GM21723 (cell line): ENCODE data around the gene PLCB4.

Experiments
- ATAC-seq: cut with Tn5 transposase; IDR thresholded peaks from one replicate; pipeline ENCODE4 v1.9.1; 2021; ENCODE audit warnings: mild to moderate bottlenecking, moderate library complexity; ENCODE audit not compliant: unreplicated experiment

PLCB4 gene

DNA sequence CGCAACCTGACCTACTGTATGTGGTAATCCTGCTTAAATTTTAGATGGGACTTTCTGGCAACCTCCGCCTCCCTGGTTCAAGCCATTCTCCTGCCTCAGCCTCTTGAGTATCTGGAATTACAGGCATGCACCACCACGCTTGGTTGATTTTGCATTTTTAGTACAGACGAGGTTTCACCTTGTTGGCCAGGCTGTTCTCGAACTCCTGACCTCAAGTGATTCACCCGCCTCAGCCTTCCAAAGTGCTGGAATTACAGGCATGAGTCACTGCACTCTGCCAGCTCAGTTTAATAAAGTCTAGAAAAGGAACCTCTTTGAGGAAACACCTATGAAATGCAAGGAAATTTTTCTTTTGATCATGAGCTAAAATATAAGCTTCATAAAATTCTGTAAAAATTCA is 9.0 kb upstream of the PLCB4 start:
- ATAC-seq = no peak

DNA sequence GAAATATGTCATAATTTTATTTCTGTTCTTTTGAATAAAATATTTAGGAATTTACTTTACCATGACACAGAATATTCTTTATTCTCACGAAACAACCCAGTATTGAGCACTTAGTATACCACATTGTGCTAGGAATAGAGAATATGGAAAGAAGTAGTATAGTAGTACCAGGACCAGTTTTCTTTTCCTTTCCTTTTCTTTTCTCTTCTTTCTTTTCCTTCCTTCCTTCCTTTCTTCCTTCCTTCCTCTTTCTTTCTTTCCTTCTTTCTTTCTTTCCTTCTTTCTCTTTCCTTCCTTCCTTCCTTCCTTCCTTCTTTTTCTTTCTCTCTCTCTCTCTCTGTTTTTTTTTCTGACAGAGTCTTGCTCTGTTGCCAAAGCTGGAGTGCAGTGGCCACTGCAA is 7.5 kb upstream of the PLCB4 start:
- no peak for ATAC-seq

DNA sequence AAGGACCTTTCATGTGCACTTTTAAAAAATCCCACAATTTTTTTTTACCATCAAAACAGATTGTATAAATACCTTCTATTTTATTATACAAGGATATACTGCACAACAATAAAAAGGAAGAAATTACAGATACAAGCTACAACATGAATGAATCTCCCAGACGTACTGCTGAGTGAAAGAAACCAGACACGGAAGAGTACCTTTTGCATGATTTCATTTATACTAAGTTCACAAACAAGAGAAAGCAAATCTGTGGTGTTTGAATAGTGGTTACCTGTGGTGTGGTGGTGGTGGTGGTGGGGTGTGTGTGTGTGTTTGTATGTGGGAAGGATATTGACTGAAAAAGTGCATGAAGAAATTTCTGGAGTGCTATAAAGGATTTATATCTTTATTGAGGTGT is 6.8 kb upstream of the PLCB4 start:
- ATAC-seq = no peak

DNA sequence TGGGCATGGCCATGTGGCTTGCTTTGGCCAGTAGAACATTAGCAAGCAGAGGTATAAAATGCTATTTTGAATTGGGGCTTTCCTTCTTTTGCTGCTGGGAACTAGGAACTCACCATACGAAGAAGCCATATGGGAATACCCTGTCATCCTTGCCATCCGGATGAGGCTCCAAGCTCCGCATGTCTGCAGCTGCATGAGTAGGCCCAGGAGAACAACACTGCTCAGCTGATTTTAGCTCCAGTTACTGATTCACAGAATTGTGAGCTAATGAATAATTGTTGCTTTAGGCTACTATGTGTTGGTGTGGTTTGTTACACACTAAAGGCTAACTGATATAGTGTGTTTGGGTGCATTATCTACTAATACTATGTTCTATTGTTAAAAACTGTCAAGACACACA is 2.7 kb upstream of the PLCB4 start:
- no peak for ATAC-seq

DNA sequence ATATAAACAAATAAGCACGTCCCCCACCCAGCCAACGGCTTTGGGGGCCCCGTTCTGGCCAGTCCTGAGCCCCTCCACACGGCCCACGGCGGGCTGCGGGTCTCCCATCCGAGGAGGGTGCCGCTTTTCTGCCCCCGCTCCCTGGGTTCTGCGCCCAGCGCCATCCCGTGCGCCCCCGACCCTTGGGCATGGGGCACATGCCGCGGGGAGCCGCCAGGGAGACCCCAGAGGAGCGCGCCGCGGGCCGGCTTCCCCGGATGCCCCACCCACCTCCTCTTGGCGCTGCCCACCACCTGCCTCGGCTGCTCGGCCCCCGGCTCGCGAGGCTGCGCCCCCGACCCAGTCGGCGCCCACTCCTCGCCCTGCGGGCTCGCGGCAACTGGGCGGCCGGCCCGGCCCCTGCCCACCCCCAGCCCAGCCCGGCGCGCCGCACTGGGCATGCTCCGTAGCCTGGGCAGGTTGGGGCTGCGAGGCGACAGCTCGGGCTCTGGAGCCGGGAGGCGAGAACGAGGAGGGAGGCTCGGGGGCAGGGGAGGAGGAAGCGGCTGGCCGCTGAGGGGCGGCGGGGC is 570 bp upstream of the PLCB4 start:
- no peak for ATAC-seq

DNA sequence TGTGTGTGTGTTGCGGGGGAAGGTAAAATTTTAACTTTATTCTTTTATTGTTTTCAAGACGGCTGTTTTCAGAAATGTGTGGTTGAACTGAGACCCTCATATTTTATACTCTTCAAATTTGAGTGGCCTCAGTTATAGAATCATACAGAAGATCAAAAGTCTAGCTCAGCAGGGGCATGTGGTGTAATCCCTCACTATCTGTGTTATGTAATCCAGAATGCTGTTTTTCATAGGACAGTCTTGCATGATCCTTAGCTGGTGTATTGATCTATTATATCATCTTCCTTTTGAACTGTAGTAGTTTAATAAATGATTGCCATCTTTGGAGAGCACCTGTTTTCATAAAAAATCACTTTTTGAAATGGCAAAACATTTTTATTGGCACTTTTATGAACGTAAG is 1.4 kb downstream of the PLCB4 start:
- no peak for ATAC-seq

DNA sequence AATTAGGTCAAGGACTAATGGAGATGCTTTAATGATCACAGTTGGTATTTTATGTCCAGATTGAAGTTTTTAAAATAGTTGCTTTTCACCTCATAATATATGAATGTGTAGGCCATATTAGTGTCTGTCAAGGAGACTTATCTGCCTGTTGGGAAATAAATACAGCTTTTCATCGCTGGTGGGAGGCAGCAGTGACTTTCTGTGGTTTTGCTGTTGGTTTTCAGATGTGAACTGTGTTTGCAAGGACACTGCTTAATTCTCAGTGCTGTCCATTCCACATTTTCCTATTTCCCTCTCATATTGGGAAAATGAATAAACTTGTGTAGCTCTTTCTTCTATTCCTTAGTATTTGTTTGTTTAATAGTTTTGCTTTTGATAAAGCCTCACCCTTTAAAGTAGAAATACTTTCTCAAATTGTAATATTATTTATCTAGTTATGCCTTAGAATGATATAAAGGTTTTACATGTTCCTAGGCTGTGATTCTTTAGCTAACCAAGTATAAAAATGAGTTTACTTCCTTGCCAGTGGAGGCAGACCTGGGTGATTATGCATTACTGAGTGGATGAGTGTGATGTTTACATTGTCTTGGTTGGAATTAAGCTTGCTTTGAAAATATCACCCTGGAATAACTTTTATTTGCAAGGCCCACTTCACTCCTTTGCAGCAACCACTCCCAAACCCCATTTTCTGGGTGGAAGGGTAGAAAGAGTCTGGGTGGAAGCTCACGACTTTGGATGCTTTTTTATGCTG is 3.3 kb downstream of the PLCB4 start:
- no peak for ATAC-seq

DNA sequence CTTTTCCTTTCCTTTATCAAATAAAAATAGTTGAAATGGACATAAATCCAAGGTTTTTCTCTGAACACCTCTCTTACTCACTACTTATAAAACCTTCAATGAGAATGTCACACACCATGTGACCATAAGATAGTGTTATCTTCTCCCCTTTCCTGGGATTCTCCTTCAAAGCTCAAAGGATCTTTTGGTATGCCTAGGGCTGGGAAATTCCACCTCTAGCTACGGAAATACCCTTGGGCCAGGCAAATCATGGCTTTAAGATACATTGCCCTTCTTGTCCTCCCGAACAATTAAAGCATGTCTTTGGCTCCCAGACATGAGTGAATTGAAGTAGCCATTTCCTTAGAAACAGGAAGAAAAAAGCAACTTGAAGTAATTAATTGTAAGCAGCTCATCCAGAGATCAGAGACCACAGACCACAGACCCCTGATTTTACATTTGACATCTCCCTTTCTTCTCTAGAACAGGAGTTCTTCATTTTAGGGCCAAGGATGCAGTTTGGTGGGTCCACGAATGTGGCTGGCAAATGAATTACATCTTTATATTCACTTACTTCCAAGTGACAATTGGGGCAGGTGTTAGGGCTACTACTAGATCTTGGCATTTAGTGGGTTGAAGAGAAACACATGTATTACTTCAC is 4.1 kb downstream of the PLCB4 start:
- ATAC-seq = no peak

DNA sequence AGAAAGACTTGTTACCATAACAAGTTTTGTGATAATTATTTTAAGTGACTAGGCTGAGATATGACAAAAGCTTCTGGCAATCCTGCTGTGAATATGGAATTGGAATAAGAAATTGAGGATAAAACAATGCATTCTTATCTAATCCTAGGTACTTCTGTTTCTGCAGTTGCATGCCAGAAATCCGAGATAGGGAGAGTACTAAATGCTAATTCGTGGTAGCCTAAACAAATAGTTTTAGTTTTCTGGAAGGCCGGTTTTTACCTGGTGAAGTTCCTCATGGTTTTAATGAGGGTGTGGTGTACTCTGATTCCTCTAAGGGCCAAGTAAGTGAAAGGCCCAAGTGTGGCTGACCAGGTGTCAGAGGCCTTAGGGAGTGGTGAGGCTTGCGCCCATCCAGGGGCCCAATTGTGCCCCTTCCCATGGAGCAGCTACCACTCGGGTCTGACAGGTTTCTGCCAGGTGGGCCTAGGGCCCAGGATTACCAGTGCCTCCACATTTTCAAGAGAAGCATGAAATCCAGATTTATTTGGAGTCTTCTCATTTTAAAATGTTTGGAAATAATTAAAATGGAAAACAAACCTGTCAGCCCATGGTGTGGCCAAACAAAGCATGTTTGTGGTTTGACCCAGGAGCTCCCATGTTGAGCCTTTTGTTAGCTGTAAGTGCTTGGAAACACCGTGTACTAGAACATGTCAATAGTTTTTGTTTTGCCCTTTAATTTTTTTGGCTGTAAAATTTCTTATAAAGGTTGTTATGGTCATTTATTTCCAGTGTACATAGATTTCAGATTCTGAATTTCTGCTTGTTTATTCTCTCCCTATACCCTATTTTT is 6.6 kb downstream of the PLCB4 start:
- no peak for ATAC-seq

DNA sequence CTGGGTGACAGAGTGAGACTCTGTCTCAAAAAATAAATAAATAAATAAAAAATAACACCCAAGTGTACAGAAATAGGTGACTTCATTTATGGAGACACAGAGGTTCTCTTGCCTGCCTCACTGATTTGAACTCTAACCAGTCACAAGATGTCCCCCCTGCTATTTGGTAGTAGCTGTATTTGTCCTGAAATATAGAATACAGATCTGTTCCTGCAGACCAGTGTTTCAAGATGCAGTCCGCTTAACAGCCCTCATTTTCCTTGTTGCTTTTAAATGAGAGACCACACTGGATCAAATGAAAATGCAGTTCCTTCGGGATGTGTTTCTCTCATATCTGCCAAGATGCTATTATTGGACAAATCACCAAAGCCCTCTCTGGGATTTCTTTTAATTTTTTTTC is 7.6 kb downstream of the PLCB4 start:
- no peak for ATAC-seq

DNA sequence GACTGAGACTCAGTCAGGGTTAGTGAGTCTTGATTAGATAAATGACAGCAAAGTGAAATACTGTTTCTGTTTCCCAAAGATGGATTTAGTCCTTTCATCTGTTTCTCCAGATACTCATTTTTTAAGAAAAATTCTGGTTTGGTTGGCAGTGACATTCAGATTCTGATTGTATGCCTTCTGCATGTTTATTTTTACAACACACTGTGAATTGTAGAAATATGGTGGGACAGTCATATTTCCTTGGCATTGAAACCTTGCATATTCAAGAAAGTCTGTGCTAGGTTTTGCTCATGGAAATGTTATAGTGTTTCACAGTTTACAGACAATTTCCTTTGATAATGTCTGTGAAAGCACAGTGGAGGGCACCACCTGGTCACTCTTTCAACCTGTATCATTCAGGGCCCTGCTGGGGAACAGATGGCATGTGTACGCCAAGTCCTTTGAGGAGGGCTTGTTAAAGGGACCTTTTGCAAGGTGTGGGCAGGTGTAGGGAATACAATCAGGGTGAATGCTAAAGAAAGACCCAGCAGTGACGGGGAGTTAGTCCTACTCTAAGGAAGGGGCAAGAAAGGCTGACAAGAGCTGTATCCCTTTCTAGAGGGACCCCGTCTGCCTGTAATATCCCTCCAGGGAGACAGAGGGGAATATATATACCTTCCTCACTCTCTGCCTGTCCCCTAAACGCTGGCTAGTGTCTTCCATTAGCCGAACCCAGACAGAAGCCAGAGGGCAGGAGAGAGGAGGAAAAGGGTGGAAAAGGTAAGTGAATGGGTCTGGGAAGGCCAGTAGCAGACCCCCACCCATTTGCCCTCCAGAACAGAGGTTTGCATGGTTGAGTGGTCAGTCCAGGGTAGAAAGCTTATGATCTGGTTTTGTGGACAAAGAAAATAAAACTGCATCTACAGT is 10.2 kb downstream of the PLCB4 start:
- ATAC-seq = no peak

DNA sequence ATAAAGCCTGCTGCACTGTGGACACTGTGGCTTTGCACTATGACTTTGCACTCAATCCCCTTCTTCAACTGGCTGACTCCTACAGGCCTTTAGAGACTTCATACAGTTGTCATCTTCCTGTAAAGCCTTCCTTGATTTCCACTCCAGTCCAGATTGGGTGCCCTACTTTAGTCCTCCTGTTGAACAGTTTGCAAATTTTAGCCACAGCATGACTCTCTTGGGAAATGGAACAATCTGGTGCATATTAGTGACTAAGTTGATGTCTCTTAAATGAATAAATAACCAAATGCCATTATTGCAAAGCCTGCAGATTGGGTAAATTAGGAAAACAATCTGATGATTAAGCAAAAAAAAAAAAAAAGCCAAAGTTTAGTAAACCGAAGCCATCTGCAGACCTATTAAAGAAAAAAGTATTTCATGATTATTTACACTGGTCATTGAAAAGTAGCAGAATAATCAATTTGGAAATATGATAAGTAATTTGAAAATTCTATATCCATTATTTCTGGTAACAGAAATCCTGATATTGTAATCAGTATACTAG is 12.6 kb downstream of the PLCB4 start:
- no peak for ATAC-seq

DNA sequence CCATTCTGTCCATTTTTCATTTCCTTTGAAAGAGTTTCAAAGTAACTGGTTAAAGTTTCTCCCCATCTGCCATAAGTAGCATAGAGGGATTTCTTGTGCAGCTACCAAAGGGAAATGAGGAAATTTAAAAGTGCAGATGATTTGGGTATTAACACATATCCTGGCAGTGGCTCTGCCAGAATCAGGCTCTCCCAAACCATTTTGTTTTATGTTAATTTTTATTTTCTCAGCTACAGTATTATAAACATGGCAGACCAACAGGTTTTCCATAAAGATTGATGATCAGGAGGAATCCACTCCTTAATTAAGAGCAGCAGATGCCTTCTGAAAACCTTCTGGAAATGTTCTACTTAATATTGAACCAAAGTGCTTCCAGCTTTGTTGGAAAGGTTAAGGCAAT is 13.9 kb downstream of the PLCB4 start:
- no peak for ATAC-seq

DNA sequence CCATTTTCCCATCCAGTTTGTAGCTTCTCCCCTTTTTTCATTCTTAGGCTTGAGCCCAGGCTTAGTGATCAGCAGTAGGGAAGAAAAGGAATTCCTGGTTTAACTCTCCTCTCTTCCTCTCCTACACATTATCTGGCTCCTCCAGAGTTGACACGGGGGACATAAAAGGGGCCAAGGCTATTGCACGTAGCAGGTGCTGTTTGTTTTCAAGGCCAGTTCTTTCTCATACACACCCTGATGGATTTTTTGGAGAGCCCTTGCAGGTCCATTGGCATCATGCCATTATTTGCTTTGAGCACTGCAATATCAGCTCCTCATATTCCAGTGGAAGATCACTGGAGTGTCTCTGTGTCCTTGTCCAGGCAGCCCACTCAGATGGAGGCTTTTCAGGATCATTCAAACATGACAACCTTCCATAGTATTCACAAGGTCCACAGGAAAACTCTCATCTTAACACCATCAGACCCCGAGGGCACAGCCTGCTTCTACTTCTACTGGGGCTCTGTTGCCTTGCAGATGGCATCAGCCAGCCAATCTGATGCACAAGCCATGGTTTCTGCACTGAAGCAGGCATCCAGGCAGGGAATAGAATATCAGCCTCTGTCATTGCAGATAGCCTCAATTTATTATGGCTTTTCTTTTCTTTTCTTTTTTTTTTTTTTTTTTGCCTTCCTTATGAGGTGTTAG is 18.8 kb downstream of the PLCB4 start:
- ATAC-seq = no peak

DNA sequence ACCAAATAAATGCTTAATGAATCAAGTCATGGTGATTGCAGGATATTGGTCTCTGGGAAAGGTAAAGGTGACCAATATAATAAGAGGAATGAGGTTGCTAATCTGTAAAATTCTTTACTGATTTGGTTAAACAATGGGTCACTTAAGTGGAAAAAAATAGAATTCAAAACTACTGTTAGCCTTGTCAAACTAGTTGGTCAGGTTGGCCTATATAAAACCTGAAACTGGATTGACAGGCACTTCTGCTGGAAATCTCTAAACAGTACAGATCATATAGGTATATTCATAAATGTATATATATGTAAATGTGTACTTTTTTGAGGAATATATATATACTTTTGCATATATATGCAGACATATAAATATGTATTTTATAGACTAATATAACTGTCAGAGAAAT is 19.7 kb downstream of the PLCB4 start:
- ATAC-seq = no peak

DNA sequence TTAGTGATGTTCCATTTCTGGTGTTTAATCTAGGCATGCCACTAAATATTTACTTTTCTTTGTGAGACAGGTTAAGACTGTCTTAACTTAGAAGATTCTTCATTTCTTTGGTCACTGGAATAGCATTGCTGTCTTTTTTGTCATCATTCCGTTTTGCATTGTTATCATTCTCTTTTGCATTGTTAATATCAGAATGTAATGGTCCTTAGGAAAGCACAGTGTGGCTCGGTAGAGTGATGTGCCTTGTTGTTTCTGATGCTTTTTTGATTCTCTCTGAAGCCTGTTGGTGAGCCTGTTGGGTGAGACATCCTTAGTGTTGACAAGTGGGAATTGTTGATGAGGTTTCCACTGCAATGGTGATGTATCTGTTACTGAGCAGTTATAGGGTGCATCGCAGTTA is 23.2 kb downstream of the PLCB4 start:
- ATAC-seq = no peak

DNA sequence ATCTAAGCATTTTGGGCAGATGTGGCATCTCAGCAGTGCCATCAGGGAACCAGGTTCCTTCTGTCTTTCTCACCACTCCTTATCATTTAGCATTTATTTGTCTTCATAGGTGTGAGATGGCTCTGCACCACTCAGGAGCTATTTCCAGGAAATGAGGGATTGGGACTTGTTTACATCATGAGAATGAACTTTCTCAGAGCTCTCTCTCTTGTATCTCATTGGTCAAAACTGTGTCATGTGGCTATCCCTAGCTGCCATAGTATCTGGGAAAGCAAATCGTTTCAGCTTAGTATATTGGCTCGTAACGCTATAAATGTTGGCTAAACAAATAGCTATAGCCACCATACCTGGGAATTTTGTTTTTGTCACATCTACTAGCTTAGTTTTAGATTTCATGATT is 23.8 kb downstream of the PLCB4 start:
- ATAC-seq = no peak

DNA sequence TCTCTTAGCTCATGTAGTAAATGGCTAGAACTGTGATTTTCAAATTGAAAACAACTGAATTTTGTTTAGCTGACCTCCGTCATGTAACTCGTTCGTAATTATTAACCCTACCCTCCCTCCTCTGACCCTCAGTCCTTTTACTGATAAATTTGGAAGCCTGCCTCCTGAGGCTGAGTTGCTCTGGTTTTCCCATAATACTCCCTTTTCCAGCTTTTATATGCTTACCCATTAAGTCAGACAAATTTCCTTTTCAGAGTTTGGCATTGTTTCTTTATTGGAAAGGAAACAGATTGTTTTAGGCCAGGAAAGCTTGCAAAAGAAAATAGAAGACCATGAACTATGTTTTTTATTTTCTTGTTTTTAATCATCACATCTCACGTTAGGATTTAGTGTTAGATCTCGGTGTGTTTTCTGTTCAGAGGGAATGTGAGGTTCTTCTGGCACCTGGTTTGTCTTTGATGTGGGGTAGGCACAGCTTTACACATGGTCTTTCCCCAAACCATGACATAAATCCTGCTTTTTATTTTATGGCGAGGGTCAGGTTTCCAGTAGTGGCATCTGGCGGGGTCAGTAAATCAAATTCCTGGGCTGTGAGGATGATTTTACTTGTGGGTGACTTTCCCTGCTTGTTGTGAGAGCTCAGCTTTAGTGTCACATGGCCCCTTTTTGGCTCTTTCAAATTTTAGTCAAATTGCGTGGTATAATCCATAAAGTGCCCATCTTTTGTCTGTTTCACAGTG is 24.5 kb downstream of the PLCB4 start:
- no peak for ATAC-seq

DNA sequence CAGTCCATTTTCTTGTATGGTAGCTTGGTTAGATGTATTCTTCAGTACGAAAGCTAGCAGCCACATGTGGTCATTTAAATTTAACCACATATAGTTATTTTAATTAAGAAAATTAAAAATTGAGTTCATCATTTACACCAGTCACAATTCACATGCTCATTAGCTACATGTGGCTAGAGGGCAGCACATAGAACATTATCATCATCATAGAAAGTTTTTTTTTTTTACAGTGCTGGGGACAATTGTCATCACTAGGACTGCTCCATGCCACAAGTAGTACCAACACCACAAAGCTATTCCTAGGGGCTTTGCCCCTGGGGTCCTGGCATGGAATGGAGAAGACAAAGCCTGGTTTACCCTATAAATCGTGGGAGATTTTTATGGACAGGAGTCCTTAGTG is 30.5 kb downstream of the PLCB4 start:
- ATAC-seq = no peak
